Cortex of kidney (tissue), 1 donor: ENCODE results near the gene UBE2D1.

Experiments
- DNase-seq: peaks from one replicate; lab custom pipeline; 2025; lab: John Stamatoyannopoulos, UW

Gene UBE2D1

DNA sequence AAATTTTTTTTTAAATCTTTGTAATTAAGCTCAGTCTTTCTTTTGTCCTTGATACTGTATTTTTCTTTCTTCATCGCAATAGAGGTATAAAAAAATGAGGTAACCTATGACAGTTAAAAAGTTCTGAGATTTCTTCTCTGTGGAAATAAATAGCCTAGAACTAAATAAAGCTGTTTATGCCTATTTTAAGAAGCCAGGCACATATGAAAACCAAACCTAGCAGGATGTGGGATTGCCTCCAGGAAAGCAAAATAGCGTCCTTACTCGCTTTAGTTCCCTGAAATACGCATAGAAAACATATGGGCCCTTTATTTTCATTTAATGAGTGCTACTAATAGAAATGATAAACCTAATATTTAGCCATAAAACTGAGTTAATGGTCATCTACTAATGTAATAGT, 6.6 kb downstream of the UBE2D1 start:
- DNase-seq = no peak

DNA sequence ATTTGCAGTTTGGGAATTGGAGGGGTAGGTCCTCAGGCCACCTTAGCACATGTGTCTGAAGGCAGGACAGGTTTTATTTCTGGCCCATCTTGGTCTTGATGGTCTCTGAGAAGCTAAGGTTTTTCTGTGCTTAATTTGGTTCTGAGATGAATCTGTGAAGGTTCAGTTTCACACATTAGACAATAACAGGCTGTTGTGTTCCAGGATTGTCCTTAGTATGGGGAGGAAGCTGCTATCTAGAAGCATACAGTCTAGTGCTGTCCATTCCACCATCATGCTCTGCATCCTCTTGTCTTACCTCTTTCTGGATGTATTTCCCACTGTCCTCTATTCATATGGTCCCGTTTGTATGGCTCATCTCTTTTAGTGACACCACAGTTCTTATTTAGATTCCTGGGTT, 7.1 kb downstream of the UBE2D1 start:
- DNase-seq = no peak

DNA sequence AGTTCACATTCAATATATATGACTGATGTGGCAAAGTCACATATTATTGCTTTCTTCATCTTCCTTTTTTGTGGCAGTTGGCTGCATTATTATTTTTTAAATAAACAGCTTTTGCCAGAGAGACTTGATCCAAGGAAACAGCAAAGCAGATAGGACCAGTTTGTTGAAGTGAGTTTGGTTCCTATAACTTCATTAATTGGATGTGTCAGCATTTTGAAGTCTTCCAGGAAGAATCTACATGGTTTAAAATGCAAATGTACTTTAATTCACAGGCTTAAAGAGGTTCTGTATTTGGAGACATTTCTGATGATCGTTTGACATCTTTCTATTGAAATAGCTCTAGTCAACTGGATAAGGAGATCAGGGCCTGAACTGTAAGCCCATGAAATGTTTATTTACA, 13.2 kb downstream of the UBE2D1 start:
- DNase-seq = no peak

DNA sequence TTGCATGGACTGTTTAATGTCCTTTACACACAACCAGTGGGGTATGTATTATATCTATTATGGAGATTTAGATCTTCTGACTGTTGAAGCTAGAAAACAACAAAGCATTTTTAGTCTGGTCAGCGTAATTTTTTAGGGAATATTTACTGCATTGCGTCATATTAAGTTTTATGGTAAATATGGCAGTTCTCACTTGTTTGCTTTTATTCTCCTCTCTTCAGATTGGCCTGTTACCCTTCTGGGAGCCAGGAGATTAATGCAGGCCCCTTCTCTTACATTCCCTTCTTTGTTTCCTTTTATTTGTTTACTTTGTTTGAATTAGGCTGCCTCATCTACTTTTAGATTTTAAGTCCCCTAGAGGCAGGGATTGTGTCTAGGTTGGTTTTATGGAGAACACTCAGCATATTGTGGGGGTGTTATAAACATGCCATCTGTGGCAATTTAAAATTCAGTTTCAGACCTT, 13.8 kb downstream of the UBE2D1 start:
- DNase-seq = no peak

DNA sequence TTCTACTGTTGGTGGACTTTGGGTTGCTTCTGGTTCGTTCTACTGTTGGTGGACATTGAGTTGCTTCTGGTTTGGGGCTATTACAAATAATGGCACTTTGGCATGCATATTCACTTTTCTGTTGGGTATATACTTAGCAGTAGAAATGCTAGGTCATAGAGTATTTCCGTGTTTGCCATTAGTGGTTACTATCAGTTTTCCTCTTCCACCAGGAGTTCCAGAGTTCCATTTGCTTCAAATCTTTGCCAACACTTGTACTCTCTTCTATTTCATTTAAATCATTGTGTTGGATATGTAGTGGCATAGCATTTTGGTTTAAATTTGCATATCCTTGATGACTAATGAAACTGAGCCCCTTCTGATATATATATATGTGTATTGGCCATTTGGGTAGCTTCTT, 15.2 kb downstream of the UBE2D1 start:
- no peak for DNase-seq

DNA sequence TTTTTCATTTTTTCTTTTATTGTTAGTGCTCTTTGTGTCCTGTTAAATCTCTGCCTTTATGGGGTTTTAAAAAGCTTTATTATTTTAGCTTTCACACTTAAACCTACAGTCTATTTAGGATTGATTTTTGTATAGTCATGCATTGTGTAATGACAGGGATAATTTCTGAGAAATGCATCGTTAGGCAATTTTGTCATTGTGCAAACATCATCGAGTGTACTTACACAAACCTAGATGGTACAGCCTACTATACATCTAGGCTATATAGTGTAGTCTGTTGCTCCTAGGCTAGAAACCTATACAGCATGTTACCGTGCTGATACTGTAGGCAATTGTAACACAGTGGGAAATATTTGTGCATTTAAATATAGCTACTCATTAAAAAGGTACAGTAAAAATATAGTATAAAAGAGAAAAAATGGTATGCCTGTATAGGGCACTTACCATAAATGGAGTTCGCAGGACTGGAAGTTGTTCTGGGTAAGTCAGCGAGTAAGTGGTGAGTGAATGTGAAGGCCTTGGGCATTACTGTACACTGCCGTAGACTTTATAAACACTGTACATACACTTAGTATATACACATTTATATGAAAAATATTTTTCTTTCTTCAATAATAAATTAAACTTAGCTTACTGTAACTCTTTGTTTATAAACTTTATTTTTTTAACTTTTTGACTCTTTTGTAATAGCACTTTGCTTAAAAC, 16.0 kb downstream of the UBE2D1 start:
- DNase-seq = no peak

DNA sequence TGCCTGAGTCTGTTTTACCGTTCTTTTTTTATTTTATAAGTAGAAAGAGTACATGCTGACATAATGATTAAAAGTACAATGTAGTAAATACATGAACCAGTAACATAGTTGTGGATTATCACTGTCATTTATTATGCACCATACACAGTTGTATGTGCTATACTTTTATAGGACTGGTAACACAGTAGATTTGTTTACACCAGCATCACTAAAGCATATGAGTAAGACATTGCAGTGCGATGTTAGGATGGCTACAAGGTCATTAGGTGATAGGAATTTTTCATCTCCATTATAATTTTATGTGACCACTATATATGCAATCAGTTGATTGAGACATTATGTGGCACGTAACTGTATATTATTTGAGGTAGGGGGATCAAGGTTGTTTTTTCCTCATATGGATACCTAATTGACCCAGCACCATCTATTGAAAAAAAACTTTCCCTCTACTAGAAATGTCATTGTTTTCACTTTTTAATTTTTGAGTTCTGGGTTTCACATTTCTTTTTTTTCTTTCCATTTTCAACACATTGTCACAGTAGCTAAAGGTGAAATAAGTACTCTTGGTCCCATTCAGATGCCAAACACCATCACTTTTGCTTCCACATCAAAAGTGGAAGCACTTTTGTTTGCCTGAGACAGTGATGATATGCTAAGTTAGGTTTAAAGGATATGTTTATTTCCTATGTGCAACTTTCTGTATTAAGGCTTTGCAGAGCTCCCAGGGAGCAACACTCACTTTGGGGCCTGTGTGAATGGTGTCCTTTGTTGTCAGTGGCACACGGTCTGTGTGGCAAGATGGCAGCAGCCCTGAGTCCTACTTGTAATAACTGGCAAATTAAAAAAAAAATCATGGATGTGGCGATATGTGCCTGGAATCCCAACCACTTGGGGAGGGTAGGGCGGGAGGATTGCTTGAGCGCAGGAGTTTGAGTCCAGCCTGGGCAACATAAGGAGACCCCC, 17.1 kb downstream of the UBE2D1 start:
- DNase-seq = no peak

DNA sequence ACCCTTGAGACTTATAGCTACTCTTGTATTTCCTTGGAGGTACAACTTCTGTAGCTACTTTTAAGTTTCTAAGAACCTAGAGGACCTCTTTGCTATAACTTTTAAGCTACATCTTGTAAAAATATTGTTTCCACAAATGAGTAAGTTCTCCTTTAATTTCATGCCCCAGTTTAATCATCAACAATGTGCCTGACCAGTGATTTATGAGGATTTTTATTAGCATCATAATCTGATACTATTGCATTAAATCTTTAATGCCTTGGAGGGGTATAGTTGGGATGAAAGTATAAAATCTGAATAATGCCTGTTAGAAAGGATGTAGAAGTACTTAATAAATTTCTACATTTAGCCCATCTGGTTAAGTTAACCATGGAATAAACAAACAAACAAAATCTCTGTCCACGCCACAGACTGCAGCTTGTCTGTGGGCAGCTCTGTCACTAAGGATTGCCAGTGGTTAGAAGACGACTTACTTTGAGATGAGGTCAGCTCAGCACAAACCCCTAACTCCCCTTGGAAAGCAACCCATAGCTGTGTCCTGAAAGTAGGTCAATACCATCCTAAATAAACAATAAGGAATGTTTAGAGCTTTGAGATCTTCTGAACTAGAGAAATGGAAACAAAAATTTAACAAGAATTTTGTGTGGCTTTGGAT, 18.3 kb downstream of the UBE2D1 start:
- DNase-seq = no peak

DNA sequence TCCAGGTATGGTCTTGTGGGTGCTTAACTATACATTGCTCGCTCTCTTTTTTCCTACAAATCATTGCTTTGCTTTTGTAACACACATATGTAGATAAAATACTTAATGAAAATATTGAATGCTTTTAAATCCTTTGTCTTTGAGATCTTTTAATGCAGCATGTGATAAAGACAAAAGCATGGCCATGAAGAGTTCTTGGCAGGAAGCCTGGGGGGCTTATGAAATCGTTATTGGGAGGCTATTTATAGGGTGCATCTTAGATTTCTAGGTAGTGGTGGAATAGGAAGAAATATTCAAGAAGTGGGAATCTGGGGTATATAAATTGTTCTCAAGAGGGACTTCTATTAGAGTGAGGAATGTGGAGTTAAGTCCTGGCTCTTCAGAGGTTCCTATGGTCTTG, 21.9 kb downstream of the UBE2D1 start:
- no peak for DNase-seq

DNA sequence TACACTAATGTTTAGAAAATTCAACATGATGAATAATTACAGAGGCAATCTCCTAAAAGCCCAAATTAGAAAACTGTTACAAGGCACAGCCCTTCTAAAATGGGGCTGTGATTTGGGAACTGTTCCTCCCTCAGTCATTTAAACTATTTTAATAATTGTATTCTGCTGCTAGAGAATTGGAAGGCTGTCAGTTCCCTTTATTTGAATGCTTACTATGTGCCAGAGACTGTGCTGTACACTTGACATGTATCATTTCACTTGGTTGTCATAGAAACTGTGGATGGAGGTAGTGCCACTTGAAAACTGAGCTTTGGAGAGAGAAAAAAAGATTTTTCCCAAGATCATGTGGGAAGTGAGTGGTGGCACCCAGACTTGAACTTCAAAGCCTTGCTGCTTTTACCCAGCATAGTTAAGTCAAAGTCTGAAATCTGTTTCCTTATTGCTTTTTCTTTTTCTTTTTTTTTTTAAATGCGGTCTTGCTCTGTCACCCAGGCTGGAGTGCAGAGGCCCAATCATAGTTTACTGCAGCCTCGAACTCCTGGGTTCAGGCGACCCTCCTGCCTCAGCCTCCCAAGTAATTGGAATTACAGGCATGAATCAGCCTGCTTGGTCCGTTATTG, 23.6 kb downstream of the UBE2D1 start:
- DNase-seq = no peak

DNA sequence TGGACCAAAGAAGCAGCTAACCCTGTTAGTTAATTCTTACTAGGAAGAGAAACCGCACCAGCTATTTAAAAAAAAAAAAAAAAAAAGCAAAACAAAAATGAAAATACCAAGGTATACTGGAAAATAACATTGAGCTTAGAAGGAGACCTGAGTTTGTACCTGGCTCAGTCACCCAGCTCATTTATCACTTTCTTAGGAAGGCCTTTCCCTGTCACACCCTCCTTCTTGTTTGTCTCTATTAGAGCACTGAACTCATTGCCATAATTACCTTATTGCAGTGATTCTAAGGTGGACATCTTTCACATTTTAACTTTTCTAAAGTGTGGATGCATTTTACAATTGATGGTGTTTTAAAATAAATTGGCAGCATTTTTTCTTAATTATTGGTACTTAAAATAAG, 24.1 kb downstream of the UBE2D1 start:
- no peak for DNase-seq

DNA sequence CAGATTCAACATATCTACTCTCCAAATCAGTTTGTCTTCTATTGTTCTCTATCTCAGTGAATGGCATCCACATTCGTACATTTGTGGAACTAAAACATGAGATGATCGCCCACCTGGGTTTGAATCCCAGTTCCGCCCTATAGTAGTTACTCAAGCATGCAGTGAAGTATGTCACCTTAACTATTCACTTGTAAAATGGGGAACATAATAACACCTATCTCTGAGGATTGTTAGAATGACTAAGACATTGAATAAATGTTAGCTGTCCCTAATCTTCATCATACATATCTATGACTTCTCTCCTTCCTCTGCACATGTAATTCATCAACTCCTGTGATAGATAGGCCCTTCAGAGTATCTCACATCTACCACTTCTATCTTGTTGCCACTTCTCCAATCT, 24.7 kb downstream of the UBE2D1 start:
- no peak for DNase-seq

DNA sequence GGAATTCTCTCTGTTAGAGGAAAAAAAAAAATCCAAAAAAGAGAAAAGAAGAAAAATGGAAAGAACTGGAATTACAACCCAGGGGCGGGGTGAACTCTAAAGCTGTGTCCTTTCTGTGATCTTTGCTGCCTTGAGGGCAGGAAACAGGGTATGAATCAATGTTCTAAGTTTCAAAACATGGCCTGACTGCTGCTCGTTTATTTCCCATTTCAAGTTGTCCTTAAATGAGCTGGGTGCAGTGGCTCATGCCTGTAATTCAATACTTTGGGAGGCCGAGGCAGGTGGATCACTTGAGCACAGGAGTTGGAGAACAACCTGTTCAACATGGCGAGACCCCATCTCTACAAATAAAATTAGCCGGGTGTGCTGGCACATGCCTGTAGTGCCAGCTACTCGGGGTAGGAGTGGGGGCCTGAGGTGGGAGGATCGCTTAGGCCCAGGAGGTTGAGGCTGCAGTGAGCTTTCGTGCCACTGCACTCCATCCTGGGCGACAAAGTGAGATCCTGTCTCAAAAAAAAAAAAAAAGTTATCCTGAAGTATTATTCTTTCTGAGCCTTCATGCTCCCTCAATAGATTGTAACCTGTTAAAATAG, 25.7 kb downstream of the UBE2D1 start:
- no peak for DNase-seq

DNA sequence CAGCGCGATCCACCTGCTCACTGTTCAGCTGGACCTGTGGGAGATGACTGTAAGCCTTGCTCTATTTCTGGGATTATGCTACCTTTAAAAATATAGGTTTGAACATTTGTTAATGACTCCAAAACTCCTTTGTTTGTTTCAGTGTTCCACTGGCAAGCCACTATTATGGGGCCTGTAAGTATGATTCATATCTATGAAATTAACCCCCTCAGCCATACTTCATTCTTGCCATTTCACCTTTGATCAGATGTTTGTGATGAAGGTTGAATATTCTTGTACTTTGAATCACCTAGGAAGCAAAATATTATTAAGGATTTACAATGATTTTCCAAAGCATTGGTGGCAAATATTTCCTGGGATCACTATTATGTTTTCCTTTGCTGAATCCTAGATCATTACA, 26.5 kb downstream of the UBE2D1 start:
- DNase-seq = no peak

DNA sequence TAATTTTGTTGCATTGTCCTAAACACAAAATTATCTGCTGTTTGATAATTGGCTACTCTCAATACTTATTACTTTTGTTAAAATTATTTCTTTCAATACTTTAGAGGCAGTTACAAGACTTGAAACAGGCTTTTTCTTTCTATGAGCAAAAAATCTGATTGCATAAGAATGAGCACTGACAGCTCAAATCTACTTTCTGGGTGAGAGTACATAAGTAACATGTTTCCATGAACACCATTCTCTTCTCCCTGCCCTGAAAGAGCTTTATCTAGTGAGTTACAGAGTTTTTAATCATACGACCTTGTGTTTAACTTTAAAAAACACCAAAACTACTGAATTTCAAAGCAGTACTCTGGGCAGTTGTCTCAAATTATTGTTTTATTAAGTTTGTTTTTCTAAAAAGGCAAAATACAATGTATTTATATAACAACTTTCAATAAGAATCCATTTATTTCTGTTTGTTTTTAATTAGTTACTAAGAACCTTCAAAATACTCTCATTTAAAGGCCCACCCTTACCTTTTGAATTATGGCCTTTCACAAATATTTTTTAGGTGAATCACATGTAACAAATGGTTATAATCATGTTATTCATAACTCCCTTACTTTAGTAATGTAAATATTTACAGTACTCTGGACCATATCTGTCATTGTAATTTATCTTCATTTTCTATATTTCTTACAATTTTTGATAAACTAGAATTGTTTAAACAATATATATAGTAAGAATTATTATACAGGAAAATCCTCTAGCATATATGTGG, 27.4 kb downstream of the UBE2D1 start:
- no peak for DNase-seq

DNA sequence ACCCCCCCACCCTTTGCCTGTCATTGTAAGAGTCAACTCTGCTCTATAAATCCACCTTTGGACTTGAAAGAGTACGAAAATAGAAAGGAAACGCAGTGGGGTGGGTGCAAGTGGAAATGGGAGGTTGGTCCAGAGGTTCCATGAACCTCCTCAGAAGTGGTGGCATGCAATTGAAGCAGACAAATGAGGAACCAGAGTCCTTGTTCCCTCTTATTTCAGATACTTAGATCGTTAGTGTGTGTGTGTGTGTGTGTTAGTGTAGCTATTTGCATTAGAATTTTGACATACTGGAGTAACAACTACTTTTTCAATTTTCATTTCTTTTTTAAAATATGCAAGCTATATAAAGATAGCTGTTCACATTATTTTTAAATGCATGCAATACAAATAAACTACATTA, 32.3 kb downstream of the UBE2D1 start:
- DNase-seq = no peak

DNA sequence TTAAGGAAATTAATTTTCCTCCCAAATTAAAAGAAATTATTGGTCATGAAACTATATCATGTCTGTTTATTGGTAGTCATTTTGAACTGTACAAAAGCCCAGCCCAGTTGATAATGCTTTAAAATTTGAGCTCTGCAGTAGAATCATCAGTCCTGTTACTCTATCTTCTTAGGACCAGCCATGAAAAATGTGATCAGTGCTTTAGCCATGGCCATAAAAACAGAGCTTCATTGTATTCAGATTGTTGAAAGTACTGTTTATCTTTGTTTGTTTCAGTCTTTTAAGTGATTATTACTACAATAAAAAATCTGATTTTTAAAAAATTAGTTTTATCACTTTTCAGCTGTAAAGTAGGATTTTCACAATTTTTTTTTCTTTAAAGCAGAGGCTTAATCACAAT, 36.7 kb downstream of the UBE2D1 start:
- no peak for DNase-seq

DNA sequence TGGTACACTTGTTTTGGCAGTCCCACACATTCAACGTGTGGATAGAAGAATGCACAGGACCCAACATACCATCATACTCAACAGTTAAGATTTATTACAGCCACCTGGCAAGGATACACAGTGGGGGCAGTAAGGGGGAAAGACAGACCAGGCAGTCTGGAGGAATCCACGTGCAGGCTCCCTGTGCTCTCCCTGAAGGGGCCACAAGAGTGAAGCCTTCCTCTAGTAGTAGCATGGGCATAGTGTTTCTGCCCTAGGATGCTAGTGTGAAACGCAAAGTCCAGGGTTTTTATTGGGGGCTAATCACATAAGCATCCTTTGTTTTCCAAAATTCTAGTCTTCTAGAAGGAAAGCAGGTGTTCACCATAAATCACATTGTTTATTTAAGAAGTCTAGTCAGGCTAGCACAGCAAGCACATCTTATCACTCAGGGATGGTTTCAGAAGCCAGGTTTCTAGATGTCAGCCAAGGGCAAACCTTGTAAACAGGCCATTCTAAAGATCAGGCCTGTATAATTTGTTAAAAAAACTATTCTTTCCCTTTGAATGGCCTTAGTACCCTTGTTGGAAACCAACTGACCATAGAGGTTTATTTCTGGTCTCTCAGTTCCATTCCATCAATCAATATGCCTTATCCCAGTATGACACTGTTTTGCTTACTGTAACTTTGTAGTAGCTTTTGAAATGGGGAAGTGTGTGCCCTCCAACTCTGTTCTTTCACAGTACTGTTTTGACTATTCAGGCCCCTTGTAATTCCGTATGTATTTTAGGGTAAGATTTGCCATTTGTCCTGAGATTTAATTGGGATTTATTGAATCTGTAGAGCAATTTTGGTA, 38.0 kb downstream of the UBE2D1 start:
- no peak for DNase-seq

DNA sequence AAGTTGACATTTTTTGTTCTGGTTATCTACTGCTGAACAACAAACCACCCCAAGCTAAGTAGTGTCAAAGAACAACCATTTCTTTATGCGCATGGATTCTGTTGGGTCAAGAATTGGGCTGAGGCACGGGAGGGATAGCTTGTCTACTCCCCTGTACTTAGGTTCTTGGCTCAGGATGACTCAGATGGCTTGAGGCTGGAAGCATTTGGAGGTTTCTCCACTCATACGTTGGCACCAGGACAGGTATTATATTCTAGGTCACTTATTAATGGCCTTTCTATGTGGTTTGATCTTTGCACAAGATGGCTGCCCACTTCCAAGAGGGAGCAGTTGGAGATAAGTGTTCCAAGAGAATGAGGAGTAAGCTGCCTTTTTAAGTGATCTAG, 38.6 kb downstream of the UBE2D1 start:
- no peak for DNase-seq

DNA sequence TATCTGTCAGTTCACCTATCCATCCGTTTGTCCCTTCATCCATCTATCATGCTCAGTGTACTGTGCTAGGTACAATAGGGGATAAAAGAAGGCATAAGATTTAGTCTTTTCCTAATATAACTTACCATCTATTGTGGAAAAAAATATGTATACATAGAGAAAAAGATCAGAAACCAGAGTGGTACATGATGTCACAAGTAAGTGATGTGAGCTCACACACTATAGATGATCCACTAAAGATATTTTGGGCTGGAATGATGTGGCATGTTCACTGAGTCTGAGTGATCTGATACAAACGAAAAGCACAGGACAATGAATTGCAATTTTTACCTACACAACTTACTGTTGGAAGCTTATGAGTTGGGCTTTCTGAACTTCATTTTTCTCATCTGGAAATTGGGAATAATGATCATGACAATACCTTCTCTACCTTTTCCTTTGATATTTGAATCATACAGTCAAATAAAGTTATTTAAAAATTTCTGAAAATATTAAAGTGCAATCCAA, 47.7 kb downstream of the UBE2D1 start:
- DNase-seq = no peak
